ENCODE measurements around the gene C1QTNF7.

C1QTNF7 gene

DNA sequence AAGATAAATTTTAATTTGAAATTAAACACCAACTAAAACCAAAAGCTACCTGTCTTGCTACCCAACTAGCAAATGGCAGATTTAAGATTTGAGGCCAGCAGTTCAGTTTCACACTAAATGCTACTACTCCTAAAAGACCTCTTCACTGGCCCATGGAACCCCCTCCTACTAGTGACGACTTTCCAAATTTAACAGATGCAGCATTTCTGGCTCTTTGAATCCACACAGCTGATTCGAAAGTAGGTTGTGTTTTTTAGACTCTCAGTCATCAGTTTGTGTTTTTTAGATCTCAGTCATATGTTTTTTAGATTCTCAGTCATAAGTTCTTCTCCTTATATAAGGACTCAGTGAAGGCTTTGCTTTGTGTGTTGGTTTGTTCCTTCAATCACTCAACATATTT is 30.8 kb downstream of the C1QTNF7 start:
- DNase-seq, result no peak

DNA sequence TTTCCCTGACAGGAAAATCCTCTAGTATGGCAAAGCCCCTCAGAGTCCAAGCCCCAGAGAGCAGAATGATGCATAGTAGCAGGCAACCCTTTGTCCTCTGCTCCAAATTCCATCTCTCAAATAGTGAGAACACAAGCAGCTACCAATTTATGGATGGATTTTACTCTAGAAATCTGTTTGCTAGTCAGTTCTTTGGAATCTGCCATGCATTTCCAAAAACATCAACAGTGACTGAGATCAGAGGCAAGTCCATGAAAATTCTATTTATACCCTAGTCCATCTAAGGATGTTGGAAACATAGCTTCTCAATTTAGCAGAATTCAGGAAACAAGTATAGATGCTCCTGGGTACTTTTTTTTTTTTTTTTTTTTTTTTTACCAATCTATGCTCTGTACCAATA is 31.9 kb downstream of the C1QTNF7 start:
- no peak for DNase-seq

DNA sequence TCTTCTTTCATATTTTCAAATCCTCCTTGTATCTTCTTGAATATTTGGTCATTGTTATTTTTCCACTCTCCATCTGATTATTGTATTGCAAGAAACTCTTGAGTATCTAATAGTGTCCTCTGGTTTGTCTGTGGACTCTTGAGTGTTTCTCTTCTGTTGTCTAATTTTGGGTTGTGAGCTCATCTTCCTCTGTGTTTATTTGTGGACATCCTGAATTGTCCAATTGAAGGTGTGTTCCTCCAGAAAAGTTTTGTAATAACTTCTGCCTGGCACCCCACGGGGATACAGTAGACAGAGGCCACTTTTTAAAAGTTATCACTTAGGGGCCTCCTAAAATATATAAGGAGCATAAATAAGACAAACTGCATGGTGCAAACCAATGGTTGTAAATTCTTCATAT is 38.8 kb downstream of the C1QTNF7 start:
- DNase-seq, result no peak

- DNase-seq, result no peak
Measured at GRCh38 chr4:15469402-15470127, 41.7 kb downstream of the C1QTNF7 start, which contains the start of gene CC2D2A. CC2D2A (plus strand) TSS chr4:15469882; CDS start chr4:15475933, 6,051 bp downstream.

DNA sequence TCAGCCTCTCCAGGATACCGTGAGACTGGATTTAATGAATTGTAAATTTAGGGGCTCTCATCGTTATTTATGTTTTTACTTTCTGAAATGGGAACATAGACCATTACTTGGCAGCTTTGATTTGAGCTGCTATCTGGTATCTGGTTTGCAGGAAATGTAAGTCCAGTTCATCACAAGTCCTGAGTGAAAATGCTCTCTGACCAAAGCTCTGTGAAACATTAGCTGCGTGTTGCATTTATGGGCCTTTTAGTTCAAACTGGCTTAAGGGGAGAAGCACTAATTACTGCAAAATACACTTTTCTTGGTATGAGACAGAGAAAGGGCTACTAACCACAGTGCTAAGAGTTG is 42.3 kb downstream of the C1QTNF7 start:
- DNase-seq, result no peak

GRCh38 chr4:15476396-15476795 is 48.6 kb downstream of the C1QTNF7 start:
- DNase-seq, result no peak

DNA sequence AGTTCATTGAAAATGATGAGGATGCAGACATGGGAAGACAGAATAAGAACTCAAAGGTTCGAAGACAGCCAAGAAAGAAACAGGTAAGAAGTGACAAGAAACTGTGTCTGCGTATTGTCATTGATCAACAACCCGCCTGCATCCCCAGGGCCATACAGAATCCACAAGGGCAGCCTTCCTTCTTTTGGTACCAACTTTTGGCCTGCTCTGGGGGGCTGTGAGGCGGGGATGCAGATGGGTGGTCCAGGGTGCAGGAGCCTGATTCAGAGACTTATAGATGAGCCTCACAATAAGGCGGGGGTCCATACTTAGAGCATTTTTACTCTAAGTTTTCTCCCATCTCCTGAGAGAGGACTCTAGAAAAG is 50.9 kb downstream of the C1QTNF7 start:
- no peak for DNase-seq

DNA sequence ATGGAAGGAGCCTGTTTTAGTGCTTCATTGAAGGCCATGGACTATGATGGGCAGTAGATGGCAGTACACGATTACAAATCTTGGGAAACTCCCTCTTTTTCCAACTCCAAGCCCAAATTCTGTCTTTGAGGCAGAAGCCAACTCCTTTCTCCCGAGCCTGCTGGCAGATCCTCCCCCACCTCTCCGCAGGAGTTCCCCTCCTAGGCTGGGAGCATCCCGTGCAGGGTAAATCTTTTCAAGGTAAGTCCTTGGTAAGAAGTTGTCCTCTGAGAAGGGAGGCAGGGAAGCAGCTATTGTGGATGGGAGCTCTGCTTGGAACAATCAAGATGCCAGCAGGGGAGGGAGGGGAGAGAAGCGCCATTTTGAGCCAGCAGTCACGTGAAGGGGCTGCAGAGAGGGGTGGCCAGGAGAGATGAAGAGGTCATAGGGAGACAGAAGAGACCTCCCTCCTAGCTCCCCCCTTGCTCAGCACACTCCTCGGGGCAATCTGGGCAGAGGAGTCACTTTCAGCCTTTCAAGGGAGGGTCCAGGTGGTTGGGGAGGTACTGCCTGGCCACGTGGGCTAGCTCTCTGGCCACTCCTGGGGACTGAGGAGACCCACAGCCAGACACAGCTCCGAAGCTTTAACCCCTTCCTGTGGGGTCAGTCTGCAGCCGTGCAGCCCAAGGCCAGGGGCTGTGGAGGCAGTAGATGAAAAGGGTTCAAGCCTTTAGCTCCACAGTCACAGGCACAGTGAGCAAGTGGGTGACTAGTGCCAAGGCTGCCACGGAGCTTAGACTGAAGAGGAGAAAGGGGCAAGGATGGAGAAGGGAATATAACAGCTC is 51.5 kb downstream of the C1QTNF7 start:
- DNase-seq, result no peak

DNA sequence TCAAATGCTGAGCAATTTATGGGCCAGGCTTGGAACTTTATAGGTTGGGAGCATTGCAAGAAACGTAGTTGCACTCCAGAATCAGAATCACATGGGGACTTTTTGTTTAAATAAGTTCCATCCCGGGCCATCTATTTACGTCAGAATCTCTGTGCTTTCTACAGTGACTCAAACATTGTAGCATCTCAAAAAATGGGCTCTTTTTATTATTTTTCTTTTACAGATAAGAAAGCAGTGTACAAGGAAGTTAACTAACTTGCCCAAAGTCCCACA is 52.0 kb downstream of the C1QTNF7 start:
- DNase-seq, result no peak

DNA sequence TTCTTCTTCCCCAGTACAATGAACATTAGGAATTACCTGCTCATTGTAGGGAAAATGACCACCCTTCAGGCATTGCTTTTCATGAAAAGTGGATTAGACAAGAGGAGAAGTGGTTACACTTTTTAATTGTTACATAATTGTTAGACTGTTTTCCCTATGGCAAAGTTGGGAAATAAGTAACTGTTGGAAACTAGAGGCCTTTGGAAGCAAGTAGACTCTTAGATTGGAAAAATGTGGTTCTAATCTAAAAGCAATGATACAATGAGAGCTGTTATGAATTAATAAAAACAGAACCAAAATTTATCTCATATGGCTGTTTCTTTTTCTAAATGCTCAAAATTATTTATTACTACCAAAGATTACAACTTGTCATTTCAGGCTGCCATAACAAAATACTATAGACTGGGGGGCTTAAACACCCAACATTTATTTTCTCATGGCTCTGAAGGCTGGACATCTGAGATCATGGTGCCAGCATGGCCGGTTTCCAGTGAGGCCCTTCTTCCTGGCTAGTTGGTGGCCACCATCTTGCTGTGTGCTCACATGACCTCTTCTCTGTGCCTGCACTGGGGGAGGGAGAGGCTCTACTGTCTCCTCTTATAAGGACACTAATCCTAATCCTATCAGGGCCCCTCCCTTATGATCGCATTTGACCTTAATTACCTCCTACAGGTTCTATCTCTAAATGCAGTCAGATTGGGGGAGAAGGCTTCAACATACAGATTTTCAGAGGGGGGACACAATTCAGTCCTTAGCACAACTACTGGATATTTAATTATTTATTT is 54.3 kb downstream of the C1QTNF7 start:
- no peak for DNase-seq

- DNase-seq, result no peak
Measured at GRCh38 chr4:15482842-15483241, 55.0 kb downstream of the C1QTNF7 start.

DNA sequence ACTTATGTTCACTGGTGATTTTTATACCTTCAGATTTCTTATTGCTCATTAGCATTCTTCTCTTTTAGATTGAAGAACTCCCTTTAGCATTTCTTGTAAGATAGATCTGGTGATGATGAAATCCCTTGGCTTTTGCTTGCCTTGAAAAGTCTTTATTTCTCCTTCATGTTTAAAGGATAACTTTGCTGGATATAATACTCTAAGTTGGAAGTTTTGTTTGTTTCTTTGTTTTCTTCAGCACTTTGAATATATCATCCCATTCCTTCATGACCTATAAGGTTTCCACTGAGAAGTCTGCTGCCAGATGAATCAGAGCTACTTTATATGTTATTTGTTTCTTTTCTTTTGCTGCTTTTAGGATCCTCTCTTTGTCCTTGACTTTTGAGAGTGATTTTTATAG is 60.3 kb downstream of the C1QTNF7 start:
- DNase-seq, result no peak

DNA sequence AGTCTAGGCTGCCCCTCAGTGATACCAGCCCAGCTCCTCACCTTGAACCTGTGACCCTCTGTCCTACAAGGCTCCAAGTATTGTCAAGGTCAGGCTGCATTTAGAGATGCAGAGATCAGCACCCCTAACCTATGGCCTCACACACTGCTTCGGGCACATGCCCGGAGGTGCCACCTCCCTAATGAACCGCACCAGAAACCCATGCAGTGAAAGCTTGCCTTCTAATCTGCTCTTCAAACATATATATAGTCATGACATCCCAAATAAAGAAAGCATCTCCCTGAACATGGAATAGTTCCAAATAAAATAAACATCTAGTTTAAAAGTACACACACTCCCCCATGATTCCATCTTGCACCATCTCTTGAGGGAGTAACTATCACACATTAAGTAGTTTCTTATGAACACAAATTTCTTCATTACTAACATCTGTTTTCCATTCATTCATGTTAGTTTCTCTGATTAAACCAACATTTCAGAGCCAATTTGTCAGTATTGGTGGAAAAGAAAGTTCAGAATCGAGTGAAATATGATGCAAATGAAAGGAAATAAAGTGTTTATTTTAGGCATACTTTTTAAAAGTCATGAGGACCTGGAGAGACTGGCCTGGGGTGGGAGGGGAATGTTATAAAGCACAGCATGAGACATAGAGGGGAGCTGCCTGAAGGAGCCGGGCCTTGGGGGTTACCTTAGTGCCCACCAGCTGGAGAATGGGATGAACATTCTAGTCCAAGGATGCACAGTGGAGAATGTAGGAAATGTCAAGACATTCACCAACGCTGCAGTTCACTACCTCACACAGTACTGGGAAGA is 61.0 kb downstream of the C1QTNF7 start:
- DNase-seq, result no peak

DNA sequence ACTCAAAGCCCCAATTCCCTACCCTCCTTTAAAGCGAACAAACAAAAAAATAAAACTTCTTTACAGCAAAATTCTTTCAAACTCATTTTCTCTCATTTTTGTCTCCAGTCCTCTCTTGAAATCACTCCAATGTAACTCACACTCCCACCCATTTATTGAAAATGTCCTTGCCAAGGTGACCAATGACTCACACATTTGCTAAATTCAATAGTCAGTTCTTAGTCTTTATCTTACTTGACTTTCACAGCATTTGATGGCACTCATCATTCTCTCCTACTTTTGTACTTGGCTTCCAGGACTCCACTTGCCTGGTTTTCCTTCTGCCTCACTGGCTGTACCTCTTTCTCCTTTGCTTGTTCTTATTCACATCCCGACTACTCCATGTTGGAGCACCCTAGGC is 61.7 kb downstream of the C1QTNF7 start:
- DNase-seq, result no peak

DNA sequence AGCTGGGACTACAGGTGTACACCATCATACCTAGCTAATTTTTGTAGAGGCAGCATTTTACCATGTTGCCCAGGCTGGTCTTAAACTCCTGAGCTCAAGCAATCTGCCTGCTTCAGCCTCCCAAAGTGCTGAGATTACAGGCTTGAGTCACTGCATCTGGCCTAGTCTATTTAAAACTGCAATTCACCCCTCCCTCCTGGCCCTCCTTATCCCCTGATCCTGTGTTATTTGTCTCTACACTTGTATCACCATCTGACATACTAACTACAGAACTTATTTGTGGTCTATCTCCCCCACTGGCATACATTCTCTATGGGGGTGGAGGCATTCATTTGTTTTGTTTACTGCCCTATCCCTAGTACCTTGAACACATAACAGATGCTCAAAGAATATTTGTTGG is 65.6 kb downstream of the C1QTNF7 start:
- DNase-seq, result no peak

GRCh38 chr4:15495621-15496020 is 67.8 kb downstream of the C1QTNF7 start:
- no peak for DNase-seq

Data from activated T-cell treated with anti-CD3 and anti-CD28 coated beads for 4 hours (primary cell).